Measurements from ENCODE around the gene ENAH. TPM values are rescaled to one million over a fixed set of nuclear protein-coding genes. Genes with fewer than 3 reads are reported as not detected.
"Not testable (repeated sequence)": the region's sequence is repeated elsewhere in the genome, so short reads cannot be mapped to it uniquely, and the experiment has no call there.

Gene ENAH
- polyA plus RNA-seq, 1 experiment = 40.9 TPM

DNA sequence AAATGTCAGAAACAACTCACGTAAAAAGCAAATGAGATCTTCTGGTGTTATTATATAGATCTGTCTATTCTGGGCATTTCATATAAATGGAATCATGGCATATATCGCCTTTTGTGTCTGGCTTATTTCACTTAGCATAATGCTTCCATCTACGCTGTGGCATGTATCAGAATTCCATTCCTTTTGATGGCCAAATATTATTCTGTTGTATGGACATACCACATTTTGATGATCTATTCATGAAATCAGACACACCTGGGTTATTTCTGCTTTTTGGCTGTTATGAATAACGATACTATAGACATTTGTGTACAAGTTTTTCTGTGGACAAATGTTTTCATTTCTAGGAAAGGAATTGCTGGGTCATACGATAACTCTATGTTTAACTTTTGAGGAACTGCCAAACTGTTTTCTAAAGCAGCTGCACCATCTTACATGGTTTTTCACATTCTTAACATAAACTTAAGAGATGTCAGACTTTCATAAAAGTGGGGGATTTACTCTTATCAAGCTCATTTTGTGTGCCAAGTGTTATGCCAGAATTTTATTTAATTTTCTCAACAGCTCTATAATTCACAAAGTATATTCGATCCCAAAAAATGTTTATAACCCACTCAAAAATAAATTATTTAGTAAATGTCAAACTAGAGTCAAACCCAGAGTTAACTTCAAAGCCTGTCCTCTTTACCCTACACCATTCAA lies 7.6 kb downstream of the ENAH start:
- TF ChIP-seq, protein P1, sequence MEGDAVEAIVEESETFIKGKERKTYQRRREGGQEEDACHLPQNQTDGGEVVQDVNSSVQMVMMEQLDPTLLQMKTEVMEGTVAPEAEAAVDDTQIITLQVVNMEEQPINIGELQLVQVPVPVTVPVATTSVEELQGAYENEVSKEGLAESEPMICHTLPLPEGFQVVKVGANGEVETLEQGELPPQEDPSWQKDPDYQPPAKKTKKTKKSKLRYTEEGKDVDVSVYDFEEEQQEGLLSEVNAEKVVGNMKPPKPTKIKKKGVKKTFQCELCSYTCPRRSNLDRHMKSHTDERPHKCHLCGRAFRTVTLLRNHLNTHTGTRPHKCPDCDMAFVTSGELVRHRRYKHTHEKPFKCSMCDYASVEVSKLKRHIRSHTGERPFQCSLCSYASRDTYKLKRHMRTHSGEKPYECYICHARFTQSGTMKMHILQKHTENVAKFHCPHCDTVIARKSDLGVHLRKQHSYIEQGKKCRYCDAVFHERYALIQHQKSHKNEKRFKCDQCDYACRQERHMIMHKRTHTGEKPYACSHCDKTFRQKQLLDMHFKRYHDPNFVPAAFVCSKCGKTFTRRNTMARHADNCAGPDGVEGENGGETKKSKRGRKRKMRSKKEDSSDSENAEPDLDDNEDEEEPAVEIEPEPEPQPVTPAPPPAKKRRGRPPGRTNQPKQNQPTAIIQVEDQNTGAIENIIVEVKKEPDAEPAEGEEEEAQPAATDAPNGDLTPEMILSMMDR (IDR thresholded peaks at IDR 0.05; ENCODE audit: insufficient read depth, low read depth, low read length) = no peak
- Histone ChIP-seq H3K27me3 (ENCODE audit: control insufficient read depth, insufficient read depth, low read length) (no peaks in the 10 kb centered on the region), H3K4me3 (ENCODE audit: low read depth, low read length) (no peak overlapping the region), H3K36me3 (ENCODE audit: control insufficient read depth, insufficient read depth, low read length) (no peaks in the 10 kb centered on the region)
- ChIA-PET POLR2A (no interaction called here), CTCF (no interaction called here)
- no peak for DNase-seq (ENCODE audit: low read depth)

DNA sequence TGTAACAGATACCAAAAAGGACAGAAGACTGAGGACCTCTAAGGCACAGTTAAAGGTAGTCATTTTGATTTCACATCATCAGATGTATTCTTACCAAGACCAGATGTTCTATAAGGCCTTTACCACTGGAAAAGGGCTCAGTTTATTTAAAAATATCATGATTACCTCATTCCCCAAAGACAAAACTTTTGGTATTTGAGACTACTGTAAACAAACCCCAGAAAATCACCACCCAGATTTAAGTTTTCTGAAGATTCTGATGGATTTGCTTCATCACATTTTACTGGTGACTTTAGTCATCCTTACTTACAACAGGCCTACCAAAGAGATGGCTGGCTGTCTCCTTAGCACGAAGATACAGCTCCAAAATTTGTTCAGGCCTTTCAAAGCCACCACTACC lies 8.3 kb downstream of the ENAH start:
- ChIA-PET POLR2A (no interaction called here), CTCF (no interaction called here)
- no peaks in the 10 kb centered on the region for H3K27me3 ChIP-seq (ENCODE audit: control insufficient read depth, insufficient read depth, low read length)
- H3K36me3 ChIP-seq (ENCODE audit: control insufficient read depth, insufficient read depth, low read length) = no peaks in the 10 kb centered on the region
- H3K4me3 ChIP-seq (ENCODE audit: low read depth, low read length) = no peak overlapping the region
- DNase-seq (ENCODE audit: low read depth) = no peak
- TF ChIP-seq, protein P1 (IDR thresholded peaks at IDR 0.05; ENCODE audit: insufficient read depth, low read depth, low read length) = no peak

DNA sequence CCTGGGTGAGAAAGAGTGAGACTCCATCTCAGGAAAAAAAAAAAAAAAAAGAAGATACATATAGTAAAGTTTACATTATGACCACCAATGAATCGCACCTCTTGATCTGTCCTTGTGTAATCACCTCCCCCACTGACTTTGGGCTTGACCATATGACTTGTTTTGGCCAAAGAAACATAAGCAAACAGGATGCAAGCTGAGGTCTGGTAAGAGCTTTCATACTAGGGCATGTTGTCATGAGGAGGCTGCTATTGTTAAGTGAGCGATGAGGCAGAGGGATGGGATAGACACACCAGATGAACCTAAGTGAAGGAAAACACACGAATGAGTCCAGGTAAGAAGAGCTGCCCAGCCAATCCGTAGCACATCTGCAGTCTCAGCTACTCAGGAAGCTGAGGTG lies 10.7 kb downstream of the ENAH start:
- CTCF ChIA-PET = no interaction called here
- POLR2A ChIA-PET = interaction anchor here (0.6 kb wide), 1 partner anchor 42 kb away, joined by 3 read pairs; no protein-coding TSS in a partner anchor
- no peak for DNase-seq (ENCODE audit: low read depth)
- TF ChIP-seq, protein P1 (IDR thresholded peaks at IDR 0.05; ENCODE audit: insufficient read depth, low read depth, low read length) = no peak
- H3K4me3 ChIP-seq (ENCODE audit: low read depth, low read length) = no peak overlapping the region
- H3K36me3 ChIP-seq (ENCODE audit: control insufficient read depth, insufficient read depth, low read length) = no peaks in the 10 kb centered on the region
- no peaks in the 10 kb centered on the region for H3K27me3 ChIP-seq (ENCODE audit: control insufficient read depth, insufficient read depth, low read length)

DNA sequence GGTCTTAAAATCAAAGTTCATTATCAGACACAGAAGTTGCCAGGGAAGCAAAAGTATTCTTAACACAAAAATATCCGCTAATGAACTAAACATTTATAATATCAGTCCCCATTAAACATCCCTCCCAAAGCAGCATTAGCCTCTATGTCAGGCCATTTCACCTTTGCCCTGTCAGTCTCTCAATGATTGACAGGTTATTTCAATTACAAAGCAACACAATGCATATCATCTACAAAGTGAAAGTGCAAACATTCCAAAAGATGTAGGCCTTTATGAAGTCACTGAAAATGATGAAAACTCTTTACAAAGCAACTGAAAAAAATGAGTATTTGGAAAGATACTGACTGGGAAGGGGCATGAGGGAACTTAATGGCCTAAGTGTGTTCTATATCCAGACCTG lies 14.1 kb downstream of the ENAH start:
- TF ChIP-seq, protein P1 (IDR thresholded peaks at IDR 0.05; ENCODE audit: insufficient read depth, low read depth, low read length) = no peak
- no peaks in the 10 kb centered on the region for H3K27me3 ChIP-seq (ENCODE audit: control insufficient read depth, insufficient read depth, low read length)
- ChIA-PET CTCF (no interaction called here), POLR2A (no interaction called here)
- no peaks in the 10 kb centered on the region for H3K36me3 ChIP-seq (ENCODE audit: control insufficient read depth, insufficient read depth, low read length)
- no peak for DNase-seq (ENCODE audit: low read depth)
- H3K4me3 ChIP-seq (ENCODE audit: low read depth, low read length) = no peak overlapping the region

DNA sequence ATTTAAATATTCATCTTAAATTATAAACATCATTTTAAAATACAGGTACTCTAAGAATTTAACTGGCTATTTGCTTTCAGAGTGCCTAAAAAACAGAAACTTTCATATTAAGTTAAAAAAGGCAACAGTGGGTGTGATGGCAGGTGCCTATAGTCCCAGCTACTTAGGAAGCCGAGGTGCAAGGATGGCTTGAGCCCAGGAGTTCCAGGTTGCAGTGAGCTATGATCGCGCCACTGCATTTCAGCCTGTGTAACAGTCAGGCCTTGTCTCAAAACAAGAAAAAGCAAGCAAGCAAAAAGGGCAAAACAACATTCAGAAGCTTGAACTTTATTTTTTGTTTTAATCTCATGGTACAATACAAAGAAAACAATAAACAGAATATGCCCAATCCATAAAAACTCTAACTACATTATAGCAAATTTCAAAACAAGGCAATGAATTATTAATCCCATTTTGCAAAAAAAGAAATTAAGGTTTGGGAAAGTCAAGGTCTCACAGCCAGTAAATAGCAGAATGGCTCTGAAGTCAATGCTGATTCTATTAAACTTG lies 15.2 kb downstream of the ENAH start:
- POLR2A ChIA-PET = no interaction called here
- TF ChIP-seq, protein P1 (IDR thresholded peaks at IDR 0.05; ENCODE audit: insufficient read depth, low read depth, low read length) = no peak
- DNase-seq (ENCODE audit: low read depth) = no peak
- no peaks in the 10 kb centered on the region for H3K27me3 ChIP-seq (ENCODE audit: control insufficient read depth, insufficient read depth, low read length)
- H3K4me3 ChIP-seq (ENCODE audit: low read depth, low read length) = no peak overlapping the region
- CTCF ChIA-PET = interaction anchor here (1.6 kb wide), 1 partner anchor 135 kb away, joined by 3 read pairs; no protein-coding TSS in a partner anchor
- H3K36me3 ChIP-seq (ENCODE audit: control insufficient read depth, insufficient read depth, low read length) = no peaks in the 10 kb centered on the region

DNA sequence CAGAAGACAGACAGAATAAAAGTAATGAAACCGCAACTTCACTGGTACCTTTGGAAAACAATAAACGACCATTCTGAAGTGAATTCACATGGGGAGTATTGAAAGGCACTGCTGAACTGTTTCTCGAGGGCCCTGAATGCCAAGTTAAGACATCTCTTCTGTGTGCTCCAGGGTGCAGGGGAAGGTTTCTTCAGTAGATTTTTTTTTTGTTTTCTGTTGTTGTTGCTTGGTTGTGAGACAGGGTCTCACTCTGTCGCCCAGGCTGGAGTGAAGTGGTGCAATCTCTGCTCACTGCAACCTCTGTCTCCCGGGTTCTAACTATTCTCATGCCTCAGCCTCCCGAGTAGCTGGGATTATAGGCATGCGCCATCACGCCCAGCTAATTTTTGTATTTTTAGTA lies 15.9 kb downstream of the ENAH start:
- POLR2A ChIA-PET; H3K4me3 ChIP-seq (ENCODE audit: low read depth, low read length); DNase-seq (ENCODE audit: low read depth); H3K36me3 ChIP-seq (ENCODE audit: control insufficient read depth, insufficient read depth, low read length); H3K27me3 ChIP-seq (ENCODE audit: control insufficient read depth, insufficient read depth, low read length): not testable (repeated sequence)
- CTCF ChIA-PET = interaction anchor here (1.0 to 1.6 kb wide), 2 partner anchors 18 to 135 kb away, joined by 3 read pairs; no protein-coding TSS in a partner anchor

Measured in BJ (cell line).